K562 (cell line): ENCODE data around the gene GPR32. TPM values are rescaled to one million over a fixed set of nuclear protein-coding genes. Genes with fewer than 3 reads are reported as not detected.

Experiments used
- BRD4 ChIP-seq: fragments of 200-600 bp; sonication (generic); IDR thresholded peaks from 2 replicates; pipeline ENCODE4 v1.6.1; 2017; ENCODE audit warnings: inconsistent platforms
- CREB3 ChIP-seq: fragments of 450-650 bp; conservative IDR thresholded peaks from 2 replicates; pipeline ENCODE4 v1.6.1; 2016; ENCODE audit warnings: missing genetic modification characterization, low read depth, mild to moderate bottlenecking, missing compliant biosample characterization, moderate library complexity
- CREM ChIP-seq: IDR thresholded peaks from 2 replicates; pipeline ENCODE4 v1.6.1; 2014; ENCODE audit warnings: antibody characterized with exemption, low read depth
- DIDO1 ChIP-seq: fragments of 450-650 bp; IDR thresholded peaks from 2 replicates; pipeline ENCODE4 v1.6.1; 2016; ENCODE audit warnings: low read depth, missing biosample characterization, missing genetic modification characterization
- EZH2 ChIP-seq: IDR thresholded peaks from 2 replicates; pipeline ENCODE4 v1.6.1; 2012; ENCODE audit warnings: low read depth, mild to moderate bottlenecking, inconsistent platforms, low read length, borderline replicate concordance
- FOXM1 ChIP-seq, 2 experiments: fragments of 450-650 bp in 1 of 2; sonication (generic) in 1 of 2; formaldehyde crosslinking in 1 of 2; IDR thresholded peaks; 2 replicates each; pipeline versions ENCODE4 v1.6.1 to v1.9.0; 2017 to 2022; ENCODE audit warnings: low read depth in 2 of 2, mild to moderate bottlenecking in 2 of 2, missing genetic modification reagents in 1 of 2, moderate library complexity in 1 of 2
- PHF21A ChIP-seq: fragments of 450-650 bp; IDR thresholded peaks from 2 replicates; pipeline ENCODE4 v1.6.1; 2017; ENCODE audit warnings: low read depth, borderline replicate concordance
- RBM25 ChIP-seq: fragments of 200-400 bp; formaldehyde crosslinking; IDR thresholded peaks from 2 replicates; pipeline ENCODE4 v1.6.1; 2018; ENCODE audit warnings: low read length, low read depth, moderate library complexity; ENCODE audit not compliant: severe bottlenecking
- SMARCC2 ChIP-seq: fragments of 450-650 bp; IDR thresholded peaks from 2 replicates; pipeline ENCODE4 v1.6.1; 2017; ENCODE audit warnings: antibody characterized with exemption, moderate library complexity, mild to moderate bottlenecking, low read depth
- TARDBP ChIP-seq: fragments of 450-650 bp; IDR thresholded peaks from 2 replicates; pipeline ENCODE4 v1.6.1; 2016
- TEAD1 ChIP-seq, 2 experiments: fragments of 450-650 bp in 1 of 2; sonication (generic) in 1 of 2; formaldehyde crosslinking; IDR thresholded peaks; 2 replicates each; pipeline versions ENCODE4 v1.4.0 to v1.8.0; 2020 to 2022; ENCODE audit warnings: mild to moderate bottlenecking in 2 of 2, missing genetic modification reagents in 1 of 2
- TSC22D4 ChIP-seq: fragments of 450-650 bp; IDR thresholded peaks from 2 replicates; pipeline ENCODE4 v1.6.1; 2016; ENCODE audit warnings: missing genetic modification characterization, missing biosample characterization, control low read depth
- ZNF12 ChIP-seq: sonication (generic); formaldehyde crosslinking; IDR thresholded peaks from 2 replicates; pipeline ENCODE4 v1.4.0; 2020; ENCODE audit warnings: mild to moderate bottlenecking, missing genetic modification reagents
- ZNF347 ChIP-seq: fragments of 450-650 bp; formaldehyde crosslinking; IDR thresholded peaks from 2 replicates; pipeline ENCODE4 v1.4.0; 2020; ENCODE audit warnings: low read depth, mild to moderate bottlenecking, moderate library complexity
- ZNF395 ChIP-seq: fragments of 200-800 bp; sonication (Bioruptor generic); IDR thresholded peaks from 2 replicates; pipeline ENCODE4 v1.6.1; 2017; ENCODE audit warnings: missing genetic modification characterization, missing compliant biosample characterization
- ZNF407 ChIP-seq: fragments of 450-650 bp; IDR thresholded peaks from 2 replicates; pipeline ENCODE4 v1.6.1; 2016; ENCODE audit warnings: low read depth
- polyA plus RNA-seq, 8 experiments: library from polyadenylated mRNA; depleted of rRNA in 4 of 8; stranded (reverse) in 5 of 8; unstranded in 3 of 8; fragments of >200 nt; fragmentation: Nextera tagmentation in 2 of 8; fragmentation: Illumina TruSeq in 1 of 8; extraction: Ambion mirVana in 2 of 8; extraction: Trizol in 1 of 8; gene quantifications; 2 replicates each; pipeline versions ENCODE4 v1.2.1 to v1.2.3, GENCODE V29; 2011 to 2014; ENCODE audit warnings: inconsistent platforms in 1 of 8, missing spikeins in 1 of 8
- total RNA-seq, 7 experiments: library from RNA; depleted of rRNA in 6 of 7; stranded (reverse); fragments of >200 nt in 6 of 7; fragmentation: Illumina TruSeq in 2 of 7; extraction: Trizol in 2 of 7; gene quantifications; 2 replicates each; pipeline versions ENCODE4 v1.2.1 to v1.2.3, GENCODE V29; 2011 to 2021; ENCODE audit warnings: low replicate concordance in 1 of 7

The GPR32 gene
- total and polyA plus RNA-seq, 9 of the 15 experiments (the other 6 are each of a cell fraction or from before 2014, with no cell fraction given) = not detected

- TF ChIP-seq ZNF407 (no peak), ZNF347 (CRISPR knock-in tag) (no peak), RBM25 (no peak), FOXM1 (IDR thresholded peaks at IDR 0.05; ENCODE audit: low read depth) (no peak), FOXM1 (CRISPR knock-in tag; IDR thresholded peaks at IDR 0.05; ENCODE audit: low read depth) (no peak), ZNF12 (no peak), PHF21A (no peak), TARDBP (0 out of 2 replicates have a peak, but pooled peaks have one; percentile 15), ZNF395 (CRISPR knock-in tag) (no peak), TEAD1 (CRISPR knock-in tag; IDR thresholded peaks at IDR 0.05) (peak in 1 of 2 experiments; percentile 81; a peak in 2 of 4 replicates), EZH2 (no peak), TSC22D4 (no peak), SMARCC2 (no peak), CREM (no peak), CREB3 (tag) (no peak), DIDO1 (tag) (no peak), BRD4 (no peak)
Measured at GRCh38 chr19:50794074-50794875, 24.0 kb downstream of the GPR32 start (continued).
